Dermis blood vessel endothelial cell (primary cell): ENCODE data around the gene SELENON. TPM values are rescaled to one million over a fixed set of nuclear protein-coding genes. Genes with fewer than 3 reads are reported as not detected.
A peak's percentile ranks its signal among the peaks of the same experiment; 100 is the strongest.

Source experiments
- DNase-seq: peaks from one replicate; pipeline ENCODE4 v3.0.0; 2010
- total RNA-seq: library from RNA; depleted of rRNA; stranded (reverse); fragments of >200 nt; gene quantifications from 2 replicates; pipeline ENCODE4 v1.2.3, GENCODE V29; 2014

SELENON gene, protein sequence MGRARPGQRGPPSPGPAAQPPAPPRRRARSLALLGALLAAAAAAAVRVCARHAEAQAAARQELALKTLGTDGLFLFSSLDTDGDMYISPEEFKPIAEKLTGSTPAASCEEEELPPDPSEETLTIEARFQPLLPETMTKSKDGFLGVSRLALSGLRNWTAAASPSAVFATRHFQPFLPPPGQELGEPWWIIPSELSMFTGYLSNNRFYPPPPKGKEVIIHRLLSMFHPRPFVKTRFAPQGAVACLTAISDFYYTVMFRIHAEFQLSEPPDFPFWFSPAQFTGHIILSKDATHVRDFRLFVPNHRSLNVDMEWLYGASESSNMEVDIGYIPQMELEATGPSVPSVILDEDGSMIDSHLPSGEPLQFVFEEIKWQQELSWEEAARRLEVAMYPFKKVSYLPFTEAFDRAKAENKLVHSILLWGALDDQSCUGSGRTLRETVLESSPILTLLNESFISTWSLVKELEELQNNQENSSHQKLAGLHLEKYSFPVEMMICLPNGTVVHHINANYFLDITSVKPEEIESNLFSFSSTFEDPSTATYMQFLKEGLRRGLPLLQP
- total RNA-seq: 34.7 and 100 TPM in 2 replicates

DNA sequence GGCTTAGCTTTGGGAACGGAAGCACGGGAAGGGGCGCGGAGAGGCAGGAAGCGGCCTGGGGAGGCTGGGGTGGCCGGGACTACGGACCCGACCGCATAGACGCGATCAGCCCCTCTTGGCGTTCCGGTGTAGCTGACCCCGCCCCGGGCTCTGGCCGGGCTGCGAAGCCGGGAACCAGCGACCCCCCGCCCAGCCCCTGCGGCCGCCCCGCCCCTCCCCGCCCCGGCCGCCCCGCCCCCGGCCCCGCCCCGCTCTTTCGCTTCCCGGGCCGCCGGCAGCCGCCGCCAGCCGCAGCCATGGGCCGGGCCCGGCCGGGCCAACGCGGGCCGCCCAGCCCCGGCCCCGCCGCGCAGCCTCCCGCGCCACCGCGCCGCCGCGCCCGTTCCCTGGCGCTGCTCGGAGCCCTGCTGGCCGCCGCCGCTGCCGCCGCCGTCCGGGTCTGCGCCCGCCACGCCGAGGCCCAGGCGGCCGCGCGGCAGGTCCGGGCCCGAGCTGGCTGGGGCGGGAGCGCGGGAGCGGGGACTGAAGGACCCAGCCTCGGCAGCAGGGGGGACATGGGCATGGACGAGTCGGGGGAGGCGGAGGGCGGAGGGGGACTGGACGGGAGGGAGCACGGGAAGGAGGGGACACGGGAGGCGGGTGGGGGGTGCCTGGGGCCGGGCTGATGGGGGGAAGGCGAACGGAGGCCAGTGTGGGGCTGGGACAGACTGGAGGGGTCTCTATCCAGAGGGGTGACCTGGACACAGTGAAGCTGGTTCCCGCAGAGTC, at the start of gene SELENON:
Gene SELENON (plus strand): TSS at position 259 of the 768 bp plus-strand sequence. CDS start 38 bp downstream, at position 297.
- peak; percentile 63 for DNase-seq

DNA sequence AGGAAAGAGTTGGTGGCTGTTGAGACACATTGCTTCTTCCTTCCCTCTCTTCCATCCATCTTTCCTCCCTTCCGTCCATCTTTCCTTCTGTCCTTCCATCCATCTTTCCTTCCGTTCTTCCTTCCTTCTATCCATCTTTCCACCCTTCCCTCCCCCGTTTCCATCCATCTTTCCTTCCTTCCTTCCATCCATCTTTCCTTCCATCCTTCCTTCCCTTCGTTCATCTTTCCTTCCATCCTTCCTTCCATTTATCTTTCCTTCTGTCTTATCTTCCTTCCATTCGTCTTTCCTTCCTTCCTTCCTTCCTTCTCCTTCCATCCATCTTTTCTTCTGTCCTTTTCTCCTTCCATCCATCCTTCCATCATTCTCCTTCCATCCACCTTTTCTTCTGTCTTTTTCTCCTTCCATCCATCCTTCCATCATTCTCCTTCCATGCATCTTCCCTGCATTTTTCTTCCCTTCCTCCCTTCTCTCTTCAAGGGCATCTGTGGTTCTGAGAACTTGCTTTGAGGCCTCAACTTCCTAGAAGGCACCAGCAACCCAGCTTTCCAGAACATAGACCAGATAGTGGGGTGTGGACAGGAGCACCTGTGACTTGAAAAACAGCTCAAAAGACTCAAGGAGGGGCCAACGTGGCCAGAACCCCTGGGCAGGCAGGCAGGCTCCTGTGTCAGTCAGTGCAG, 48.9 kb upstream of the SELENON start:
- no peak for DNase-seq

DNA sequence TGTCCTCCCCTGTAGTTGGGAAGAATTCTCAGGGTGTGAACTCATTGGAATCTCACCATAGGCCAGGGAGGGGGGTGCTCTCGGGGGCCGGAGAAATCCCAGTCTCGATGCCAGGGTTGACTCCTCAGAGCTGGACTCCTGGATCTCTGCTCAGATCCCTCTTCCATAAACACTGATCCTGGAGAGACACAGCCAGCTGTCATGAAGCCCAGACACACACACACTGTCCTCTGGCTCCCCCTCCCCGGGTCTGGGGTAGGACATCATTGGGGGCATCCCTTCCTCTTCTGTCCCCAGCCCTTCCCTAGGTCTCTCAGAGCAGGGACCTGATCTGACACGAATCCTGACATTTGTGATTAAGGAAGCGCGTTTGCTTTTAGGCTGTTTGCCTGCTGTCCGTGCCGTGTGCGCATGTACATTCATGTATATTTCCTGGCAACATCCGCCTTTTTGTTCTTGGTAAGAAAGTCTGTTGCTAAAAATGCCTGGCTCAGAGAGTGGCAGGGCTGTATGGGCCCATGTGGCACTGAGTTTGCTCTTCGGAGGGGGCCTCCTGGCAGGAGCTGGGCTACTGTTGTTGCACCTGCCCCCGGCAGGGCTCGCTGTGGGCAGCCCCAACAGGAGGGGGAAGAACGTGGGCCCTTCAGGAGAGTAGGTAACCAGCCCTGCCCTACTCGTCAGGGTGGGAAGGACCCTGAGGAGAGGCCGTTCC, 45.4 kb upstream of the SELENON start:
- DNase-seq: peak; percentile 47

DNA sequence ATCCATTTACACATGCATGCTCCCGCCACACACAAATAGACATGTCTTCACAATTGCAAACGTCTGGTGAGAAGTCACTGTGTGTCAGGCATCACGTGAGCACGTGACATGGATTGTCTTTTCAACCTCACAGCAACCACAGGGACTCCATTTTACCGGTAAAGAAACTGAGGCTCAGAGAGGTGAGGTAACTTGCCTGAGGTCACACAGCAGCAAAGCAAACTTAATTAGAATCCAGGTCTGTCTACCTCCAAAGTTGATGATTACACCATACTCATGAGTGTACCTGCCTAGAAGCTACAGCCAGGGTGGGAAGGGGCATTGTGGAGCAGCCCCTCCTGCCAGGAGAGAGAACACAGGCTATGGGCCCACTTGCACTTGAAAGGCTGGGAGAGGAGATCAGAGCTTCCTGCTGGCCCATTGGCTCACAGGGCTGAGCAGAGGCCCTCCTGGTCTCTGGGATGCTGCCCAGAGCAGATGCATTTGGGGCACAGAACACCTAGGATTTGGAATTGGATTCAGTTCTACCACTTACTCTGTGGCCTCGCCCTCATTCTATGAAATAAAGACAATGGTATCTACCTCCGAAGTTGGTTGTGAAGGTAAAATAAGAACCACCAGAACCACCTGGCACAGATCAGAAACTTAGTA, 44.4 kb upstream of the SELENON start:
- DNase-seq: no peak

DNA sequence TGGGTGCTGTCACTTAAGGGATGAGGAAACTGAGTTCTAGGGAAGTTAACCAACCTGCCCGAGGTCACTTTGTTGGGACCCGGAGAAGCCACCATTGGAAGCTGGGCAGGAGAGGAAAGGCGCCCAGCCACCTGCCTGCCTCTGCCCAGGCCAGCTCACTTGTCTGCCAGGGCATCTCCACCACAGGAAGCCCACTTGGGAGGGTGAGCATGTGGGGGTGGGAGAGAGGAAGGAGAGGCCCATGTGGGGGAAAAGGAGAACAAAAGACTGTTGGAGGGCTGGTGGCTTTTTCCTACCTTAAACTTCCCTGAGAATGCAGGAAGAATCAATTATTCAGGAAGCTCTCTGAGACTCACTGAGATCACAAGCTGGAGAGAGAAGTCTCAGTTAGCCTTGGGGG, 43.8 kb upstream of the SELENON start:
- DNase-seq: peak; percentile 19

DNA sequence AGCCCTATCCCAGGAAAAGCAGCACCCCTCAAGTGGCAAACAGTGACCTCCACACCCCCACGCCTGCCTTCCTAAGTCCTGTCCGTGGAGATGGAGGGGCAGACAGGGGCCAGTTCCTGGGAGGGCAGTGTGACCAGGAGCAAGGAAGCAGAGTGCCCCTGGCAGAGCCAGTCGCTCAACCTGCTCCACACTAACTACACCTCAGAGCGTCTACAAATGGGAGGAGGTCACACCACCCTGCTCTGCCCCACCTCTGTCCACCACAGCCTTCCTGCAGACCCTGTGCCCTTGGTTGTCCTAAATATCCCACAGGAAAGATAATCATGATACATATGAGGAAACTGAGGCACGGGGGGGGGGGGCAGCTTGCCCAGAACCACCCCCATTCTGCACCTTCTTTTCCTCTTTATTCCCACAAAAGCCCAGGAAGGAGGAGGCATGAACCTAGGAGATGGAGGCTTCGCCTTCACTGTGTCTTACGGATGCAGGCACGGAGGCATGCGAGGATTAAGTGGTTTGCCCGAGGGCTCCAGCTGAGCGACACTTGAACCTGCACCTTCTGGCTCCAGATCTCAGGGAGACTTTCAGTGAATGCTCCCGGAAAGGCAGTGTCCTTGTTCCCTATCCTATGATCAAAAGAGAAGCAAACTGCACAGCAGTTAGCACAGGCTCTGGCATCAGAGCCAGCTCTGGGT, 42.7 kb upstream of the SELENON start:
- no peak for DNase-seq

DNA sequence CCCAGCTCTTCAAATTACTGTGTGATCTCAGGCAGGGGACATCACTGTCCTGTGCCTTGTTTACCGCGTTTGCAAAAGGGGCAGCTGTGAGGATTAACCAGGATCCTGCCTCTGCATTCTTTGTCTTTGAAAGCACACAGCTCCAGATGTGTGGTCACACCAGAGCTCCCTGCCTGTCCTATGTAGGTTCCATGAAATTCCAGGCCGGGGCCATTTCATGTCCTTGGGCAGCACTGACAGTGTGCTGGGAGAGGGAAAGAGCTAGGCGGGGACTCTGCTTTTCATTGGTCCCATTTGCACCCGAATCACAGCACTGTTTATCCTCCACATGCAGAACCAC, 42.2 kb upstream of the SELENON start:
- DNase-seq: no peak

DNA sequence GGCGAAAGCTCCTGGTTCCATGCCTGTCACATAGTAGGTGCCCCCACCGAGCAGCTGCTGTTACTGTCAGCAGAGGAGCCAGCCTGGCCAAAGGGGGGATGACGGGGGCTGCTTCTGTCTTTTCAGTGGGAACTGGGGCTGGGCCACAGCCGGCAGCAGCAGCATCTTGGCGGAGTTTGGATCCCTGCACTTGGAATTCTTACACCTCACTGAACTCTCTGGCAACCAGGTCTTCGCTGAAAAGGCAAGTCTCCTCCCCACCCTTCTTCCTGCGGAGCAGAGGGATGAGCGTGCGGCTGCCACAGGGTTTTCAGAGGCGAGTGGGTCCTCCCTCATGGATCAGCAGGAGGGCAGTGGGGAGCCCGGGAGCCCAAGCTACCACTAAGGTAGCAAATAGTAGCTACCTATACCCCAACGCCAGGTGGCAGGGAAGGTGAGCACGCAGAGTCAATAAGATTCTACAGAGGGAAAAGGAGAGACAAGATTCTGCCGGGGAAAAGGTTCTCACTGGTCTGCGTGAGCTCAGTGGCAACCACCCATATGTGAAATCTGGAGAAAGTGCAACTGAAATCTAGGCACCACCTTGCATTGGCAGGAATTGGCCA, 41.4 kb upstream of the SELENON start:
- DNase-seq: no peak

DNA sequence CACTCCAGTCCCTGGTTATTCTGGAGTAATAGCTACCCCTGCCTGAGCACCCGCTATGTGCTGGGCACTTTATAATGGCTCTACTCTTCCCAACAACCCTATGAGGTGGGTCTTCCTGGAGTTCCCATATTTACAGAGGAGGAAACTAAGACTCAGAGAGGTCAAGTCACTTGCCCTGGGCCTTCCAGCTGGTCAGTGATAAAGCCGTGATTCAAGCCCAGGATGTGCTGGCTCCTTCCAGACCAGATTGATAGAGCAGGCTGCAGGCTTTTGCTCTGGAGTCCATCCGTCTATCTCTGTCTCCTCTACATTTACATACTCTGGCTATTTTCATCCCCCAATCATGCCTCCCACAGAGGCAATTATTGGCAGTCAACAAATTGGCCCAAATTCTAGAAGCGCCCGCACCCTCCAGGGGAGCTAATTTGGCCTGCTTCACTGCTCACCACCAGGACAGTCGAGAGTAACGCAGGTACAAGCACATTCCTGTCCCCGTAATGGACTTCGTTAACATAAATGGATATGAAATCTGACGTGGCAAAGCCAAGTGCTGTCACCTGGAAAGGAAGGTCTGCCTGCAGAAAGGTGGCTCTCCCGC, 39.8 kb upstream of the SELENON start:
- no peak for DNase-seq

DNA sequence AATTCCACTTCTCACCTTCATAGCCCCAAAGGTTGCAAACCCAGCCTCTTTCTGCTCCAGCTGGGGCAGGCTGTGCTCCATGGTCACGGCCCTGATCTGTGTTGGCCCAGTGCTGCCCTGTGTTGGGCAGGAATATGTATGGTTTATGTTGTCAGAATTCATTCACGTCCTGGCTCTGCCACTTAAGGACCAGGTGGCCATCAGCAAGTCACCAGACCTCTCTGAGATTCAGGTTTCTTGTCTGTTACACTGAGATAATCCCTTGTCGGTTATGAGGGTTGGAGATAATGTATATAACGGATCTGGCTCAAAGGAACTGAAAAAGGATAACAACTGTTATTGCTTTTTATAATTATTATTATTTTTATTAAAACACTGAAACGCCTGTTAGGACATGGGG, 39.1 kb upstream of the SELENON start:
- DNase-seq: no peak

DNA sequence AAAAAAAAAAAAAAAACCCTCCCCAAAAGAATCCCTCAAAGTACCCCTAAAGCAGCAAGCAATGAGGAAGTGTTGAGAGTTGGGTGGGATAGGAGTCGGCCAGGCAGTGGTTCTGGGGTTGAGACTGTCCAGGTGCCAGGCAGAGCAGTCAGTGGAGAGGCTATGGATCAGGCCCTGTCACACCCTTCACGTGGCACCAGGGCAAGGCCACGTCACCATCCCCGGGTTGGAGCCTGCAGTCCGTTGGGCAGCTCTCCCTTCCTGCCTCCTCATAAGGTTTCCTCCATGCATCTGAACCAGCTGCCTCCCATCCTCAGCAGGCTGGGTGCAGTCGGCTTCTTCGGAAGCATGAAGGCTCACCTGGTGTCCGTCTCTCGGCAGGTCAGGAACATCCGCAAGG, 36.5 kb upstream of the SELENON start:
- no peak for DNase-seq

DNA sequence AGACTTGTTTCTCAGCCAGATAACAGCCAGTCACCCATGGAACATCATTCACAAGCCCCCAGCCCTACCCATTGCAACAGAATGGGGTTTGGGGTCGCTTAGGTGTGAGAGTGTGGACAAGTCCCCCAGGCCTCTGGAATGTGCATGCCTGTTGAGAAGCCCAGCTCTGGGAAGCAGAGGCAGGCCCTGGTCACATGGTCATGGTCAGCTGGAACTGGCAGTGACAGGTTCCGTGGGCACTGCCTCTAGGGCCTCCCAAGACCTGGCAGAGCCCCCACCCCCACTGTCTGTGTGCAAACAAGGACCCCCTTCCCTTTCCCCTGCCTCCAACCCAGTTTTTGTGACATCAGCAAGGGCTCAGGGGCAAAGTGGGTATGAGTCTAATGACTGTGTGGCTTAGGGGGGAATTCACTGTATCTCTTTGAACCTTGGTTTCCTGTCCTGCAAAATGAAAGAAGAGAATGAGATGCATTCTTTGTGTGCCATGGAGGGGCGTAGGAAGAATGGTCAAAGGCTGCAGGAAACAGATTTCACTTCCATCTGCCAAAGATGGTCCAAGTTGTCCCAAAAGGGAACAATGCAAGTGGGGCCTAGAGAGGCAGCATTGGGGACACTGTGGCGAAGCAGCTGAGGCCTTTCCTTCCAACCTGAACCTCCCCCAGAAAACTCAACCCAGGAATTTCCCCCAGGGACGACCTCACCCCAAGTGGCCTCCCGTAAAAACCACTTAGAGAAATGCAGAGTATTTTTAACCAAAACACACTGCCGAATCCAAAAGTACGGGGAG, 34.7 kb upstream of the SELENON start:
- DNase-seq: no peak

DNA sequence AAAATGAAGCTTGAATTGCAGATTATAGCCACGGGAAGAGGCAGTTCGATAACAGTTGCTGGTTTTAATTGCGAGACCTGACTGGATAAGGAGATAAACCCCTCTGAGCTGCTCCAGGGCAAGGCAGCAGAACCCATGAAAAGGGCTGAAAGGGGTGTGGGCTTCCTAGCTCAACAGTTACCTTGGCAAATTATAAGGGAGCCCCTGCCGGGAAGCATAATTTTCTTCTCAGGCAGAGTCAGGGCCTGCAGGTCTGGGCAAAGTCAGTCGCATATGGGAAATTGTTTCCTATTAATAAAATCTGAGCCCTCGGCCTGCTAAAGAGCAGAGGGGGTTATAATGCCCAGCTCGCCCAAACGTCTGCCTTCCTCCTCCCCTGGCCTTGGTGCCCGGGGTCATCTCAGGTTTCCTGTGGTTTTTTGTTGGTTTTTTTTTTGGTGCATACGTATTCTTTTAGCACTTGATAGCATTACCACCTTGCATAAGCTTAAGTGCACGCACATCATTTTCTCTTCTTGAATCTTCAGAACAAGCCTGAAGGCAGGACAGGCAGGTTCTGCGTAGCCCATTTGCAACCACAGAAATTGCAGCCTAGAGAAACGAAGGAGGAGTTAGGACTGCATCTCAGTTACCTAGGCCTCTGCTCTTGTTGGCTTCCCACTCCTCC, 33.9 kb upstream of the SELENON start:
- DNase-seq: no peak

DNA sequence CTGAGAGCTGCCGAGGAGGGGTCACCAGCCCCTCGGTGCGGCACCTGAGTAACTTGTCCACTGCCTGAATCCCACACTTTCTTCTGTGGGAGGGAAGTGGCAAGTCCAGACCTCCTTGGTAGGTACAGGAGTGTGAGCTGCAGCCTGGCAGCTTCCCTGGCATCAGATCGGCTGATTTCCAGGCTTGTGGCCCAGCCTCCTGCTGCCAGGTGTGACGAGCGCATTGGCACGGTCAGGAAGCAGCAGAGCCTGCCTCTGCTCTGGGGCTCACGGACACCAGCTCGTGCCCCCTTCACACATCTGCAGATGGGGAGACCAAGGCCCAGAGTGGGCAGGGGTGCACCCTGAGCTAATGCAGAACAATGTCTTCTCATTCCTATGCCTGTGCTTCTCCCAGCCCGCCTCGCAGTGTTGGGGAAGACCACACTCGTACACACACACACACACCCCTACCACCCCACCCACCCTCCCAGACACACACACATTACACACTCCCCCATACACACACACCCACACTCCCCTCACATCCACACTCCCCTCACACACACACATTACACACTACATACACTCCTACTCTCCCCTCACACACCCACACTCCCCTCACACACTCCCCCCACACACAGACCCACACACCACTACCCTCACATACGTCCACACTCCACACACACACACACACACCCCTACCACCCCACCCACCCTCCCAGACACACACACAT, 33.1 kb upstream of the SELENON start:
- no peak for DNase-seq

DNA sequence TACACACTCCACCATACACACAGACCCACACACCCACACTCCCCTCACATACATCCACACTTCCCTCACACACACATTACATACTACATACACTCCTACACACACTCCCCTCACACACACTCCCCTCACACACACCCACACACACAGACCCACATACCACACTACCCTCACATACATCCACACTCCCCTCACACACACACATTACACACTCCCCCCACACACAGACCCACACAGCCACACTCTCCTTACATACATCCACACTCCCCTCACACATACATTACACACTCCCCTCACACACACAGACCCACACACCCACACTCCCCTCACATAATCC, 32.6 kb upstream of the SELENON start:
- no peak for DNase-seq

DNA sequence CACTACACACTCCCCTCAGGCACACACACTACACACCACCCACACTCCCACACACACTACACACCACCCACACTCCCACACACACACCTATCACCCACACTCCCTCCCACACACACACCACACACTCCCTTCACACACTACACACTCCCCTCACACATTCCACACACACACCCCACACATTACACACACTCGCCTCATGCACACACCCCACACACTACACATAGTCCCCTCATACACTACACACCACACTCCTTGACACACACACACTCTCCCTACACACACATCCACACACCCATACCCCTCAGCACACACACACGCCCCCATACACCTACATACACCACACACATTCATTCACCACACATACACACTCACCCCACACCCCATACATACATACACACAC, 31.0 kb upstream of the SELENON start:
- DNase-seq: no peak

DNA sequence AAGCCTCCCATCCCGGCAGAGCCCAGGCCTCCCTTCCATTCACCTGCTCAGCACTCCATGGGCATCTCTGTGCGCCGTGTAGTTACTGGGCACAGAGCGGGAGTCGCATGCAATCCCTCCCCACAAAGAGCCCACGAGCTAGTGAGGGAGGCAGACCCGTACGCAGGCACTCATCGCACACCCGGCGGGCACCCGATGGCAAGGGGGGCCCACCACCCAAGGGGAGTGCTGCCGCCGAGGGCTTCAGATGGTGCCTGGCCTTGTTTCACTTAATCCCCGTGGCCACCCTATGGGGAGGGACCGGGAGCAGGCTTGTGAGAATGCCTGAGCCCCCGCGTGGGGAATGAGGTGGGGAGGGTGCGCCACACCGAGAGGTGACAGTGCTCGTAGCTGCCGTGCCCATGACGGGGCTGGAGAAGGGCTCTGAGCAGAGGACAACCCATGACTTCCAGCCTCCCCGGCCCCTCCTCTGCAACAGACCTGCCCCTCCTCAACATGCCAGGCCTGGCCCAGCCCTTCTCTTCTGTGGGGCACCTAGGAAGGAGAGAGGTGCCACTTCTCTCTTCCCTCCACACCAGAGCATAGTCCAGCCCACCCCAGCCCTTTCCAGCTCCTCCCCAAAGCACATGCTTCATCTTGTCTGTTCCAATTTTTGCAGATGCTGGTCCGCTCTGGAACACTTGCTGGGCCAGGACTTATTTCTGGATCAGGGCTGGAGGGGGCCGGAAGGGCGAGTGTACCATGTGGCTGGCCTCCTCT, 30.2 kb upstream of the SELENON start:
- no peak for DNase-seq
